Sciatic nerve (tissue), 2 donors: Measurements from ENCODE around the gene DMRT2. TPM values are rescaled to one million over a fixed set of nuclear protein-coding genes. Genes with fewer than 3 reads are reported as not detected.

Source experiments
- ATAC-seq: fragments of 200-7000 bp; cut with Tn5 transposase; one replicate; pipeline ENCODE4 v1.9.1; 2020; ENCODE audit warnings: mild to moderate bottlenecking, moderate library complexity
- DNase-seq: peaks from one replicate; pipeline ENCODE4 v3.0.0-alpha.2; 2020; ENCODE audit warnings: low spot score
- intact Hi-C: fragments of 100-400 bp; cut with DNase I; formaldehyde crosslinking; loops from one replicate; pipeline ENCODE4 v1.14.2; 2022
- total RNA-seq: library from RNA; stranded (reverse); fragmentation: NEBNext Ultra II Directional; extraction: Animal tissue kit (Norgen Biotek cat#: 25700); gene quantifications from one replicate; pipeline ENCODE4 v1.2.1, GENCODE V29; 2021
- donor health status: DM: no; HTN: no; CAD: no.
- donor health status: DM: no; HTN: no; CAD: no.

The DMRT2 gene
- total RNA-seq, 1 donor from 2014 or later: 2.4 TPM

DNA sequence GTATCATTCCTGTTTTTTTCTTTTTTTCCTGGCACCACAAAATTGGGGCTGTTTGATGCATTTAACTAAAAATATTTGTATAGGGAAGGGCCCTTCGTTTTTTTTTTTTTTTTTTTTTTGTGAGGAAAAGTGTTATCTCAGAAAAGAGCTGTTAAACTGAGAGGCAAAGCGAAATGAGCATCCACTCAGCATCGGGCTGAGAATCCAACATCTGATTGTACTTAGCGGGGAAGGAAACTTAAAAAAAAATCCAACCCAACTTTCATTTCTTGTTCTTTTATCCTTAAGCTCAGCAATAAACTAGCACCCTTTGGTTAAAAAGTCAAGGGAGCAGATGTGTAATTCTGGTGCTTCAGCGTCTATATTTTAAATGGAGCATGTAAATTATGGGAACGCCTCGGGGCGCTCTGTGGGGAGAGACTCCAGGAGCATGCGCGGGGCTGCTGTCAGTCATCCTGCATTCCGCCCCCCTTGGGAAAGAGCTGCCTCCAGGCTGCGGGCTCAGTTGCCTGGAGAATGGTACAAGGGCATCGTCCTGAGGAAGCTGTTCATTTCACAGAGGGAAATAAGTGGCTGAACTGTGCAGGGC lies 33.3 kb downstream of the DMRT2 start:
- DNase-seq: peak; percentile 64
- ATAC-seq: peak; percentile 89
- intact Hi-C loops: no loop called here

DNA sequence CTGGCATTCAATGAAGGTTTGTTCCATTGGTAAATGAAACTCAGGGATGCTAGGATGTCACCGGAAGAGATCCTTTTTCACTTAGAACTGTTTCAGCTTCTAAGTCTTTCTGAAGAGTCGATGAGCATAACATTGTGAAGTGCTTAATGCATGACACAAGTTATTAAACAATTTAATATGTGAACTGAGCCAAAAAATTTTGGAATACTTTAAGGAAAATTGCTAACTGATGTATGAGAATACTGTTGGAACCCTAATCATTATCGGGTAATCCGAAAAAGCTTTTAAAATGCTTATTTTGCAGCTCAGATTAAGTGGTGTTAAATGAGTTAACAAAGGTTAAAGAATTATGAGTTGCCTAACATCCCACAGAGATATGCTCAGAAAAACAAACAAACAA lies 34.9 kb downstream of the DMRT2 start:
- intact Hi-C loops: no loop called here
- no peak for ATAC-seq
- no peak for DNase-seq

DNA sequence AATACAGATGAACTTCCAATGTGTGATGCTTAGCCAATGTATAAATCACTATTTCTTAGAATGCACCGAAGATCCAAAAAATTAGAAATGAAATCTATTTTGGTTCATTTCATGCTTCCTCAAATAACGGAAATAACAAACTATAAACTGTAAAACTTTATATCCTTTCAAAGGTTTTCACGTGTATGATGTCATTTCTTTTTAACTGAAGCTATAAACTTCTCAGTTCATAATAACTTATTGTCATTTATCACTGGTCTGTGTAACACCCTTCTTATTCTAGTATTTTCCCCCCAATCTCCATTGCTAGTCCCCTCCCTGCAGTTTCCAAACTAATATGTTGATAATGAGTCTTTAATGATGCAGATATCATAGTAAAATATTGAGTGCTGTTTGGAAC lies 36.4 kb downstream of the DMRT2 start:
- DNase-seq (no peak), ATAC-seq (no peak)
- intact Hi-C loops: no loop called here

DNA sequence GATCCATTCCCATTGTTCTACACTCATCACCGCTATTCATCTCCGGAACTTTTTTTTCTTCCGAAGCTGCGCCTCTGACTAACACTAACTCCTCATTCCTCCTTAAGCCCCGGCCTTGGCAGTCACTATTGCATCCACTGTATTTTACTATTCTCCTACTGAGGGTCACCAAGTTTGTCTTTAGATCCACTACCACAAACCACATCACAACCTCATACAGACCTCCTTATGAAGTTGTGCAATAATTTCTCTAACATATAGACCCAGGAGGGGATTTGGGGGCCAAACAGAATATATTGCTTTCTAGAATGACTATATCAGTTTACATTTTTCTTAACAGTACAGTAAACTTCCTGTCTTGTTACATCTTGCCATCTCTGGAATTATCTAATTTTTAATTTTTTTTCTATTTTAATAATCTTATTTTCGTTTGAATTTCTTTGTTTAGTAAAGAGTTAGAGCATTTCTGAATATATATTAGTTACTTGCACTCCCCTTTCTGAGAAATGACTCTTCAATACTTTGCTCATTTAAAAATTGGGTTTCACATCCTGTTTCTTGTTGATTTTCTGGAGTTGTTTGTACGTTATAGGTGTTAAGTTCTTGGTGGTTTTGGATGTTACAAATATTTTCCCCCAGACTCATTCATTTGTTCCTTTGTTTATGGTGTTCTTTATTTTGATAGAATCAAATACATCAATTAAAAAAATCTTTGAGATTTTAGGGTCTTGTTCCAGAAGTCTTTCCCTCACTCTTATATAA lies 37.1 kb downstream of the DMRT2 start:
- ATAC-seq (no peak), DNase-seq (no peak)
- intact Hi-C loops: no loop called here

DNA sequence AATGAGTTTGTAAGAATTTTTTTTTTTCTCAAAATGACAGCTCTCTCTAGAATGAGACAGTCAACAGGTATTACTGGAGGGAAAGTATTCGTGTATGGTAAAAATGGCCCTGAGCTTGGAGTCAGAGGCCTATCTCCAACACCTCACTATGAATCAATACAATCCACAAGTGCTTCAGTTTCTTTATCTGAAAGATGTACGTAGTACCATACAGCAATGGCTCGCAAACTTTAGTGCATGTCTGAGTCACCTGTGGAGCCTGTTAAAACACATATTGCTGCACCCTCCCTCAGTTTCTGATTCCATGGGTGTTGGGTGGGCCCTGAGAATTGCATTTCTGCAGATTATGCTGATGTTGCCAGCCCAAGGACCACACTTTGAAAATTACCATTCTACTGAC lies 44.6 kb downstream of the DMRT2 start:
- ATAC-seq (no peak), DNase-seq (no peak)
- intact Hi-C loops: no loop called here

DNA sequence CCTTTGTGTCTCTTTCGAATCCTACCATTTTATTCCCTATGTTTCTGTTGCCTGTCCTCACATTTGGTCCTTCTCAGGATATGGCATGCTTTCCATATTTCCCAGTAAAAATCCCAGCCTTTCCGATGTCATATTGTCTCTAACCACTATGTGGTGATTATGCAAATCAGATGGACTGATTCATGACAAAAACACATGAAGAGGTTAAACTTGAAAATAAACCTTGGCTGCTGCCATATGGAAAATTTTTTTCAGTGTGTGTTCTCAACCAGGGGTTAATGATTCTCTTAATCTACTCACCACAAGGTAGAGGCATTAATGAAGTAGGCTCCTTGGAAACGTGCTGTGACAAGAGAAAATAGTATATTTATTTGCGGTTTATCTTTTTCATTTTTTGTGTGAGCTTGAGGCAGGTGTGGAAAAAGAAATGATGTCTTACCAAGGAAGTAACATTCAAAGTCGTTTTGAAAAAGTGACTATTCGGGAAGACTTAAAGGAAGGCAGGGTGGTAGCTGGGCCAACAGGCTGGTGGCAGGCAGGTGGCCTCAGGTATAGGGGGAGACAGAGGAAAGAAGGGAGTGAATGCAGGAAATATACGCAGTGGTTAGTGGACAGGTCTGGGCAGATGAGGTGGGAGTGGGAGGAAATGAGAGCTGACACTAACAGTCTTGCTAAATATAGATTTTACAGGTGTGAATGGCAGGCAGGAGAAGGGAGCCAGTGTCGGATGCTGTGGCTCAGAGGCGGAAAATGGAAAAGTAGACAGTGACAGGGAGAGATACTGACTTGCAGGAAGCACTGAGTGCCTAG lies 46.2 kb downstream of the DMRT2 start:
- DNase-seq: no peak
- ATAC-seq: no peak
- intact Hi-C loops: no loop called here

DNA sequence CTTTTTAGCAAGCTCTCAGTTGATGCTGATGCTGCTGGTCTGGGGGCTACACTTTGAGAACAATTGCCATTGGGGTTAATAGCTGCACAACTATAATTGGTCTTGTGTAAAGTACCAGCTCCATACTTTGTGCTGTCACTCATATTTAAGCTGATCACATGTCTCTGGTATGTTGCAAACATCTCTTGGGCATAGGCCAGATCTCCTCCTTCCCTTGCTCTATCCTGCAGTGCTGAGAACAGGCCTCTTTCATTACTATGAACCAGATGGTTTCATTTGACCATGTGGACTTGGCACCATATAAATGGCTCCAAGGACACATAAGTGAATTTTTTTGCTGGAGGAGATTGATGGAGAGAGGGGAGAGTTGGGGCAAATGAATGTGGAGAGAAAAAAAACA lies 48.4 kb downstream of the DMRT2 start:
- ATAC-seq (no peak), DNase-seq (no peak)

DNA sequence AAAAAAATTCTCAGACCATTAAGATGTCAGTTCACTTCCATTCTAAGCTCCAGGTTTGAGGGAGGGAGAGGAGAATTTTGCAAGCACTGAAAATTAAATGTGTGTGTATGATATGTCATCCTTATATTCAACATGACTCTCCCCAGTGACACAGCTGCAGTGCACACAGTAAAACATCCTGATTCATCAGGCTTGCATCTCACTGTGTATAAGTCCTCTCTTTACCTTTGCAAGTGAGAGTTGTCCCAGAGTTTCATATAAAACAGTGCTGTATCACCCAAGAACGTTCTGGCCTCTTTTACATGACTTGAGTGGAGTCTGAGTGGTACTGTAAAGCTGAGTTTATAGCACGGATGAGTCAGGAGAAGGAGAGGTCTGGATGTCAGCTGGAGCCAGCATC lies 50.0 kb downstream of the DMRT2 start:
- DNase-seq: no peak
- intact Hi-C loops: no loop called here
- no peak for ATAC-seq

More for the DNA sequence above, 48.4 kb downstream of the DMRT2 start:
- intact Hi-C loops: no loop called here

DNA sequence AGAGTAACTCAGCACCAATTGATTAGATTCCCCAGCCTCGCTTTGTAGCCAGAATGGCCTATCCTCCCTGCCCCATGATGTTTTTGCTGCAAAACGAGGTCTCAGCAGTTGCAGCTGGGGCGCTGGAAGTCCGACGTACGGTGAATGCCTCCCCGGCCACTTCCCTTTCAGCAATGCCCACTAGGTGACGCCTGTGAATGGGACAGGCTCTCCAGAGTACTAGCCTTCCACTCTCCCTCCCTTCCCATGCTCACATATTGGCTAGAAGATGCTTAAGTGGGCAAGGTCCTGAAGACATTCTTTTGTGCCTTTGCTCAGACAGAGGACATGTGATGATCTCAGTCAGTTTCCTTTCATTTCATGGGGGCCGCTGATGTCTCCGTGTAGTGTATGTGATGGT lies 50.8 kb downstream of the DMRT2 start:
- intact Hi-C loops: no loop called here
- ATAC-seq (peak; percentile 81), DNase-seq (peak; percentile 66)

DNA sequence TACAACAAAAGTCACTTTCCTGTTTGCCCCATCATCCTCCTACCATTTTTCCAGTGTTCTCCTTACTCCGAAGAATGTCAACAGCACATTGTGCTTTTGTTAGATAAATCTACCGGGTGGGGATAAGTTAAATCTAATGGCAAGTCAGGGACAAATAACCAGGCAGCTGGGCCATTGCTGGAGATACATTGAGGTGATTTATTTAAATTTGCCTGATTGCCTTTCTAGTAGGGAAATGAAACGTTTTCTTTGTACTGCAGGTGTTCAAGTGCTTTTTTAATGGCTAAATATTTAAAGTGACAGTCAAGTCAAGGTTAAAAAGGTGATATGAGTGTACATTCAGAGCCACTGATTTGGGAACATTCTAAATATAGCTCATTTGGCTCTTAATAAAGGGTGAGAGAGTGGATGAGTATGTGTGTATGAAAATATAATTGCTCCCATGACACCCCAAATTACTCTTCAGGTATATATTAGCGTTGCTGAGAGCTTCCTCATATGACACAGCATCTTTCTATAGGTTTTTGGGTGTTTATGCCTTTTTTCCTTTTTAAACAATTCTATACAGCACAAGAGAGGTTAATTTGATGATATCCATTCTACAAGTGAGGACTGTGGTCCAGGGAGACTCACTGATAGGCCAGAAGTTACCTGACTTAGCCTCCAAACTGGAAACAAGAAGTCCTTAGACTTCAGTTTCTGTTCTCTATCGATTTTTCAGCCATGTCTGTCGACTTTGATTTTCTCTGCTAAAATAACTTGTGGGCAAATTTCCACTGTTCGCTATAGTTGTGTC lies 51.9 kb downstream of the DMRT2 start:
- no peak for ATAC-seq
- intact Hi-C loops: no loop called here
- DNase-seq: no peak

DNA sequence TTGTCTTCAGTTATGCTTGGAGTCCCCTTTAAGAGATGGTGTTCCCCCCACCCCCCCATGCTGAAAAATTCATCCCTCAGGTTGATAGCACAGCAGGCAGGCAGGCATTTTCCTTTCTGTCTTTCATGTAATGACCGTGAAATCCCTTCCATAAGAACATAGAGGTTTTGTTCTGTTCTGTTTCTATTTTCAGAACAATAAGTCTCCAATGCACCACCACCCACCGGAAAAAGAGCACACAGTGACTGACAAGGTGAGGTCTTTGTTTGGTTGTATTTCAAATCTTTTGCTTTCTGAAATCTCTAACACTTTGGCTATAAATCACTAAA lies 52.4 kb downstream of the DMRT2 start:
- DNase-seq: no peak
- no peak for ATAC-seq
- intact Hi-C loops: no loop called here

Other genes with a start within 250 kb of the DMRT2 start
- gene DMRT1, start 208.7 kb upstream of the DMRT2 start, total RNA-seq: not detected
- 0.40 TPM for gene DMRT3, start 73.7 kb upstream of the DMRT2 start, total RNA-seq